GM21515 (cell line): ENCODE data around the gene EMID1.

Experiments used
- ATAC-seq: cut with Tn5 transposase; IDR thresholded peaks from one replicate; pipeline ENCODE4 v1.9.1; 2021; ENCODE audit not compliant: unreplicated experiment

Gene EMID1

DNA sequence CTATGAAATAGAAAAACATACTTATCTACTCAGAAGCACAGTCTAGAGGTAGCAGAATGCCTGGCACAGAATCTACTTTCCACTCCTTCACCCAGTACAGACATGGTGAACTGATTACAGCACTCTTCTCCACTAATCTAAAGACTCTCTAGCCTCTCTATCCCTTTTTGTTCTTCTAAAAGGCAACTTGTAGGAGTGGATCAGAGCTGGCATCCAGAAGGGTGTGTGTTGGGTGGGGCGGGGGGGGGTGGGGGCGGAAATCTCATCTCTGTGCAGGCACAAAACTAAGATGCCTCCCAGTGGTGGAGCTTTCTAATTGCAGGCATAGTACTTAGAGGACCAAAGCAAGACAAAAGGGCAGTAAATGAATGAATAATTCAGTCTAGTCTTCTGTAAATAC, 11.5 kb upstream of the EMID1 start:
- ATAC-seq: no peak

DNA sequence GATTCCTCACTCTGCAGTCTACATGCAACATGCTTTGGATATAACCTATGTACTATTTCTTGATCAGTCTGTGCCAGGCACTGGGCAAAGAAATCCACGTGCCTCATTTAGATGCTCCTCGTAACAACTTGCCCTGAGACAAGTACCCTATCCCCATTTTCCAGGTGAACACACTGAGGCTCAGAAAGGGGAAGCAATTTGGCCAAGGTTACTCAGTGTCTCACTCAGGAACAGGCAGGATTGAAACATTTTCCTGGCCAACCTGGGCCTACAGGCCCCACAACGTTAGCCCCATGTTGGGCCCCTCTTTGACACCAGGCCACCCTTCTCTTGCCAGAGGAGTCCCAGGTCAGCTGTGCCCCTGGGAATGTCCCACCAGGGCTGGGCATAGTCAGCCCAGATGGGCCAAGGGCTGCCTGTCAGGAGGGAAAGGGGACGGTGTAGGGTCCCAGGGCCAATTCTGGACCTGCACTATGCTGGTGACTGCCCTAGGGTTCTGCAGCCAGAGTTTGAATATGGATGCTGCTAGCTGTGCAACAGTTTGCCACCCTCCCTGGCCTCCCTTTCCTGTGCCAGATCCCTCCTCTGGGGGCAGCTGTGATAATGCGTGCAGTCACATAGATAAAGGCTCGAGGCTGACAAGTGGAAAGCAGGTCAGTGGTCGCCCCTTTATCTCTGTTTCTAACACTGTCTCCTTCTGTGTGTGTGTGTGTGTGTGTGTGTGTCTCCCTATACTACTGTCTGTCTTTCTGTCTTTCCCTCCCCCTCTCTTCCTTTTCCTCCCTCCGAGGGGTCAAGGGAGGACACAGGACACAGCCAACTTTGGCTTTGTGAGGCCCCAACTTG, 10.4 kb upstream of the EMID1 start:
- ATAC-seq: no peak

DNA sequence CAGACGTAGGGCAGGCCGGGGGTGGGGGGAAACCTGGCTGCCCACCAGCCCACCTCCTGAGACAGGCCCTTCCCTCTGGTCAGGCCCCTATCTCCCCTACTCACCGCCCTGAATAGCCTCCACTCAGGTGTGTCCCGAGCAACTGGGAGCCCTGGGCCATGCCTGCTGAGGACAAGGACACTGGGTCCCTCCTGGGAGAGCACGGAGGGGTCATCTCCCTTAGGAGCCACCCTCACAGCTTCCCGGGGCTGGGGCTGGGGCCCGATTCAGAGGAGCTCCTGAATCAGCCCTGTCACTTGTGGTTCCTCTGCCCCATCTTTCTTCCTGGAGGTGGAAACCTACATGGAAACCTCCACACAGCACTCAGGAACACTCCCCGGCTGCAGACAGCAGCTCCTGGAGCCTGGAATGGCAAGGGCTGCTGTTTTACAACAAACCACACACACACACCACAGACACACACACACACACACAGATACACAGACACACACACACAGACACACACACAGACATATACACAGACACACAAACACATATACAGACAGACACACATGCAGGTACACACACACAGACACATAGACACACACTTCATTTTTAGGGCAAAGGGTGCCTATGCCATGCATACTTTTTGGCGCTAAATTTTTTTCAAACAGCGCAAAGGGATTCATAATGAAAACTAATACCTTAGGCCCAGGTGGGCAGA, 9.6 kb upstream of the EMID1 start:
- ATAC-seq: no peak

DNA sequence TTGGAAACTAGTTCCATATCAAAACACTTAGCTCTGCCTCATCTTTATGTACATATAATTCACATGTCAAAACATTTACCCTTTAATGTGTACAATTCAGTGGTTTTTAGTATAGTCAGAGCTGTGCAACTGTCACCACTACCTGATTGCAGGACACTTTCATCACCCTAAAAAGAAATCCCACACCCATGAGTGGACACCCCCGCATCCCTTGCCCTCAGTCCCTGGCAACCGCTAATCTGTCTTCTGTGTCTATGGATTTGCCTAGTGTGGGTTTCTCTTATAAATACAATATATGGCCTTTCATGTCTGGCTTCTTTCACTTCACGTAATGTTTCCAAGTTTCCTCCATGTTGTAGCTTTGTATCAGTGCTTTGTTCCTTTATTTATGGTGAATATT, 8.6 kb upstream of the EMID1 start:
- no peak for ATAC-seq

DNA sequence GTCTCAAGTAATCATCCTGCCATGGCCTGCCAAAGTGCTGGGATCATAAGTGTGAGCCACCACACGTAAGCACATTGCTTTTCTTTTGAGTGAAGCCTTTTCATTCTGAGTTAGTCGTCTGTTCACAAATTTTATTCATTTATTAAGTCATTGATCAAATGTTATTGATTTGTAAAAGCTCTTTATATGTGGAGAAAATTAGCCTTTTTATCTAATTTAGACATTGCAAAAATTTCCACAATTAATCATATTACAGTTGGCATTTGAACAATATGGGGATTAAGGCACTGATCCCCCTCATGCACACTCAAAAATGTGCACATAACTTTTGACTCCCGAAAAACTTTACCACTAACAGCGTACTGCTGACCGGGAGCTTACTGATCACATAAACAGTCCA, 7.5 kb upstream of the EMID1 start:
- no peak for ATAC-seq

DNA sequence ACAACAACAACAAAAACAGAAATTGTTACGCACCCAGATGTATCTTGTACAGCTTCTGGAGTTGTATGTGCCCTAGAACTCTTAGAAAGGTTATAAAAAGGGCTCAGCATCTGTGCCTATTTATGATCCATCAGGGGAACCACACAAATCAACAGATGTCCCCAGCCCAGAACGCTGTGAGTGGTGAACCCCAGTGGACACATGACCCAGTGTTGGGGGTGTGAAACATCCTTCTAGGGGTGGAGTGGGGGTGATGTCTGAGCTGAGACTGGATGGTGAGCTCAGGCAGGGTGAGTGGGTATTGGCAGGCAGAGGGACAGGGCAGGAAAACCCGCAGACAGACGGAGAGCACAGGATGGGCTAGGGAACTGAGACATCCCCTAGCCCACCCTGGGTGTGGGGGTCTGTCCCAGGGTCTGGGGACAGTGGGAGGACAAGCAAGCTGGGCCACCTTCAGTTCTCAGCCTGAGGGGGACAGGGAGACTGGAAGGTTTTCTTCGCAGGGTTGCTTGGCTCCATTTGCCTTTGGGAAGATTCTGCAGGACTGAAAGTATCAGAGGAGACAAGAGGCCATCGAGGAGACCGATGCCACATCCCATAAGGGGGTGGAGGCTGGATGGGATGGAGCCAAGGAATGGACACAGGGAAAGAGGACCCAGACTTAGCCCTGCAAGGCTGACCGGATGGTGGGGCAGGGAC, 5.8 kb upstream of the EMID1 start:
- ATAC-seq: no peak

DNA sequence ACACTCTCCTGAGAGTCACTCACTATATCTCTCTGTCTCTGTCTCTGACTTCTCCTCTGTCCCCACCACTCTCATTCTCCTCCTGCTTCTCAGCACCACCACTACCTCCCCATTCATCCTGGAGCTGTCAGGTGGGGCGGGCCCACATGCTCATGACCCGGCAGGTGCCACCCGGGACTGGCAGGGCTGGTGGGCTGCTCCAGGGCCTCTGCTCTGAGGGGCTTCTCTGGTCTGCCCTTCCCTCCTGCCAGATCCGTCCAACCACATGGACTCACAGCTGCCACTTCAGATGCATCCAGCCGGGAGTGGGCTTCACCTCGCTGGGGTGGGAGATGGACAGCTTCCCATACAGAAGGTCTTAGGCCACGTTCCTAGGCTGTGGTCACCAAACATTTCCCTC, 4.8 kb upstream of the EMID1 start:
- no peak for ATAC-seq

DNA sequence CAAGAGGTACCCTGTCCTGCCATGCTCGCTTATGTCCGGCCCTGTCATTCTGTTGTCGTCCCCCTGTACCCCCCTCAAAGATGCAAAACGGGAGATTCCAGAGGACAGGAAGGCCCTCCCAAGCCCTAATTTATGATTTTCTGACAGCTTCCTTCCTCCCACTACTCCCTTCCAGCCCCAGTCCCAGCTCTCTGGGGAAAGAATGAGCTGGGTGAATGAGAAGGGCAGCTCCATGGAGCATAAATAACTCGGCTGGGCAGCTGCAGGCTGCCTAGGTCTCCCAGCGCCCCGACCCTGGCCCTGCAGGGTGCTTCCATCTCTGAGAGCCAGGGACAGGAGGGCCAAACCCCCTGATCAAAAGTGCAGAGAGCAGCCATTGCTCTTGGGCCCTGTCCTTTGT, 3.9 kb upstream of the EMID1 start:
- ATAC-seq: no peak

DNA sequence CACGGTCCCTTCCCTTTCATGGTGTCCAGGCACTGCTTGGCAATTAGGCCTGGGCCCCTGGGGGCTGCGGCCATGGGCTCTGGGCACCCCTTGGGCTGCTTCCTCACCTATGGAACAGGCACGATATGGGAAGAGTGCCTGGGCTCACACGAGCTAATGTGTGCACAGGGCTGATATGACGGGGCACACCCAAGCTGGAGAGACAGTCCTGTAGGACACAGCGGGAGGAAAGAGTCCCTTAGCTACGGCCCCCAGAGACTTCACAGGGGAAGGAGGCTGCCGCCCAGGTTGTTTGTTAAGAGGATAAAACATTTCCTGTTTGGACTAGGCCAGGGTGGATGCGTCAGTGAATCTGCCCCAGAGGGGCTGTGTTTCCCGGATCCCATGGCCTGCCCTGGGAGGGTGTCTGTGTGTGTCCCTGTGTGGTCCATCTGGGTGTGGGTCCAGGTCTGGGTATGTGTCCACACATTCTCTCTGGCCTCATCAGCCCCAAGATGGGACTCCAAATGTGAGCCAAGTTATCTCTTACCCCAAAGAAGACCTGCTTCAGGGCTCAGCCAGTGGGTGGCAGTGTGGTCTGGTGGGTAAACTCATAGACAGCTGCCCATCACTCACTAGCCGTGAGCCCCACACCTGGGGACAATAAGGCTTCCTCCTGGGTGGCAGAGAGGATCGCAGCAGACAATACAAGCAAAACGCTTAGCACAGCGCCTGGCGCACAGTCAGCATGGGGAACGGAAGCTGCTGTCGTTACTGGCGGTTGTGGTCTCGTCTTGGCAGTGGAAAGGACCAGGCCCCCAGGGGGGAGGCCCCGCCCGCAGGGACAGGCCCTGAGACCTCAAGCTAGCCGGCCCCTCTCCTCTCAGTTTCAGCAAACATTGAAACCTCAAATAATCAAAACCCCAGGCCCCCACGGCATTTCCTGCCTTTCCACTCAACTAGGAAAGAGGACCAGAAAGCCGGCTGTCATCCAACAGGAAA, 3.2 kb upstream of the EMID1 start:
- peak; percentile 67 for ATAC-seq

DNA sequence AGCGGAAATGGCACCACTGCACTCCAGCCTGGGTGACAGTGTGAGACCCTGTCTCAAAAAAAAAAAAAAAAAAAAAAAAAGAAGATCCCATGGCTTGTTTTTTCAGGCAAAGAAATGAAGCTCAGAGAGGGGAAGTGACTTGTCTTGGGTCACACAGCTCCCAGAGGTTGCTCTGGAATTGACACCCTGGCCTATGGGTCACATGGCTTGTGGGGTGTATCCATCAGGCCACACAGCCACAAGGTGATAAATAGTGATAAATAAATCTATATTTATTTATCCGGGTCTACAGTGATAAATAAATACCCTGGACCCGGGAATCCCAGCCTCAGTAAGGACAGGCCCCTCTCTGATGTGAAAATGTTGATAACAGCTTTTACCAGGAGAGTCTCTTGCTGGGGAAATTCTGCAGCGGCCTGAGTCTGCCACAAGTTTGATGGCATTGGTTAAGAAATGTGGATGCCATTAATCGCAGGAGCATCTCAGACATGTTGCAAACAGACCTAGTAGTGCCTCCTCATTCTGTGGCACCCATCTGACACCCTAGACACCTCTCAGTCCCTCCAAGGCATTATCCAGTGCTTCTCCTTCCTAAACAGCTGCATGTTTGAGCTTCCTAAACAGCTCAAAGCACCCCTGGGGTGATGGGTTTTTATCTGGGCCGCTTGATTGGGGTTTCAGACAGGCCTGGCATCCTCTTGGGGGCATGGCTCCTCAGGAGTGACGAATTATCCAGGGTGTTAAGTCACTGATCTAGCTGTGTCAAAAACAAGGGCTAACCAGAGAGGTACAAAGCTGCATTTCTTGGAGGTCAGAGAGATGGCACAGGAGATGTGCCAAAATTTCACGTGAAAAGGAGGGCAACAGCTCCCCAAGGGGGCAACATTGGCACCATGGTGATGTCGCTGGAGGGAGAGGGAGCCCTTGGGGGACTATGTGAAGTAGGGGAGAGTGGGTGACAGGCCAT, 1.9 kb upstream of the EMID1 start:
- no peak for ATAC-seq

DNA sequence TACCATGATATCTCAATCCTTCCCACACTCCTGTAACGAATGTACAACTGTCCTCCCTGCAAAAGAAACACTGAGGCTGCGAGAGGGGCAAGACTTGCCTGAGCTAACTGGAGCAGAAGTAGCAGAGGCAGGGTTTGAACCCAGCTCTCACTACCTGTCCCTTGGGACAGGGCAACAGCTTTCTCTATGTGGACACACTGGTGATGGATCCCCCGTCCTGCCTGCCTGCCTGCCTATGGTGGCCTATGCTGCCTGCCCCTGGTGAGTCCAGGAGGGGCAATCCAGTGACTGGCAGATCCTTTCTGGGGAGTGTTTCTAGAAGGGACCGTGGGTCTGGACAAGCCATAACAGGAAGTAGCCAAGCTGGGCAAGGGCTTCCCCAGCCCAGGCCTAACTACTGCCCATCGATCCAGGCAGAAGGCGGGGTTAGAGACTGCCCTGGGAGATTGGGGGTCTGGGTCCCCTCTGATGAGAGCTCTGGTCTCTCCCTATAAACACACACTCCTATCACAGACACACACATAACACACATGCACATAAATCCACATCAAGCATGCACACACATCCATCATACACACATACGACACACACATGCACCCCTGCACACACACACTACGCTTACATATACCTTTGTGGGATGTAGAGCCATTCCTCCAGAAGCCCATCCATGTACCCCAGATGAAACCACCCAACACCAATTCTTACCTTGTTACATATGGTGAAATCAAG, 1.1 kb upstream of the EMID1 start:
- no peak for ATAC-seq

DNA sequence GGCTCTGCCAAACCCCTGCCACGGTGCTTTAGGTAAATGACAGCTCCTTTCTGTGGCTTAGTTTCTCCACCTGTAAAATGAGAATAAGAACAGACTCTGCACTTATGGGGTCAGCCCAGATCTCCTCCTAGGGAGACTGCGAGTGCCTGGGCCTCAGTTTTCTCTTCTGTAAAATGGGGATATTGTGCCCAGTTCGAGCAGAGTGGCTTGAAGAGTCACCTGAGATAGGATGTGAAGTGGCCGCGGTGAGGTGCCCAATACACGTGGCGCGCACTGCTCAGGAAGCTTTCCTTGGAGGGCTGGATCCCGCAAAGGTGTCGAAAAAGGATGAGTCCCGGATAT, 473 bp upstream of the EMID1 start:
- ATAC-seq: no peak

DNA sequence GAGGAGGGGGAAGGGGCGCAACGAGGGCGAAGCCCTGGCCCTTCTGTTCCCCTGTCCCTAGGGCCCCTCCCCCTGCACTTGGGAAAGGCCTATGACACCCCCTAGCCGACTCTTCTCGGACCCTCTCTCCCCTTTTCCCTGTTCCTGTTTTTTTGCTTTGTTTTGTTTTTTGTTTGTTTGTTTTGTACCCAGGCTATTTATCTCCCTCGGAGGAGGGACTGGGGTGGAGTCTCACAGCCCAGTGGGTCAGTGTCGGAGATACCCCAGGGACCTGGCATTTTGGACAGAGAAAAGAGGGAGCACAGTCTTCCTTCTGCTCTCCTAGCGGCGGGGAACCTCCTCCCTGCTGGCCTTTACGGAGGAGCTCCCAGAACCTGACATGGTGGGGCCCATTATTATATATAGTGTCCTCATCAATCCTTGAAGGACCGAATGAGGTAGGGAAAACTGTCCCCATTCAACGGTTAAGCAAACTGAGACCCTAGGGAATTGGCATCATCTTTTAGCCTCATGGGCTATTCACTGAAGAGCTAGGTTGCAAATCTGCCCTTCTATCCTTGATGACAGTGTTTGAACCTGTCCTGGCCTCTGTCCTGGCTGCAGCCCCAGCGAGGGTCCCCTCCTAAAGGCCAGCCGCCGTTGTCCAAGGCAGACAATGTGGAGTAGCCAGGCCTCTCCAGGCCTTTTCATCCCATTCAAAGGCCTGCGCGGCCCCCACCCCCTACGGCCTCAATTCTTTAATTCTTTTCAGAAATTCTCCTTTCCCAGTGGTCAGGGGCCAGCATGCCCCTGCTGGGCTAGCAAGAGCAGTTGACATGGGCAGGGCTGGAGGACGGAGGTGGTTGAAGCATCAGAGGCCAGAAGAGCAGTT, 911 bp downstream of the EMID1 start:
- no peak for ATAC-seq

DNA sequence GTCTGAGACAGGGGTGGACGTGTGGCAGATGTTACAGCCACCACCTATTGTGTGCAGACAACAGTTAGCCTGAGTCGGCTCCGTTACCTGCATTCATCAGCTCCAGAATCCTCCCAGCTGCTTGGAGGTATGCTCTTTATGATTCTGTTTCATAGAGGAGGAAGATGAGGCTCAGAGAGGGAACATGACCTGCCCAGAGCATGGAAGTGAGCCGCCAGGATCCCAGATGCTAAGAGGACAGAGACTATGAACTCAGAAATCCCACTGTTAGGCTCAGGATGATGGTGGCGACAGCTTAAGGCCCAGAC, 1.5 kb downstream of the EMID1 start:
- no peak for ATAC-seq

DNA sequence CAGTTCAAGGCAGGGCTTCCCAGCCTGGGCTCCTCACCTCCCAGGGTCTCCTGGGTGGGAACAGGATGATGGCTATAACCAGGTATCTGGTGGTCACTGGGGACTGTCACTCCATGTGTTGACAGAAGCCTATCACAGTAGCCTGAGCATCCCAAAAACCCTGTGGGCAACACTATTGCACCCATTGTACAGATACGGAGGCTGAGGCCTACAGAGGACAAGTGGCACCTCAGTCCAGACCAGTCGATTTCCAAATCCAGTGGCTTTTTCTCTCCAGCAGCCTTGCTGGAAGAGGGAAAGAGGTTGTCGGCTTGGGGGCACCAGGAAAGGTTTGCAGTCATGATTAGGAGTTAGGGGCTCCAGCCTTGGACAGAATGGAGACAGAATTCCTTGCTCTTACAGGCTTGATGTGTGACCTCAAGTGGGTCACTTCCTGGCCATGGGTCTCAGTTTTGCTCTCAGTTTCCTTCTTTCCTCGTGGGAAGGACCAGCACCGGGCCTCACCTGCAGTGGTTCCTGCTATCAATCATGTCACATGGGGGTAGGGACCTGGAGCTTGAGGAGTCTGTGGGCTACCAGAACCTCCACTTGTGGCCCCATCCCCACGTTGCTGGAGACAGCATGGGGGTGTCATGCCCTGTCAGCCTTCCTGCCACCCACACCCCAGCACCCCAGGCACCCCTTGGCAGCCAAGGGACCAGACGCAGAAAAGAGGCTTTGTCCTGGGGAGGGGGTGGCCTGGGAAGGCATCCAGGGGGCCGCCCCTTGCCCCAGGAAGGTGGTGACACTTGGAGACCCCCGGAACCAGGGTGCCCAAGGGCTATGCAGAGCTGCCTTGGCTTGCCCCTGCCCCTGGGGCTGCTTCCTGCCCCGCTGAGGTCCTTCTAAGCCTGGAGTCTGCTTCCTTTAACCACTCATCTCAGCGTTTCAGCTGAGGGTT, 2.1 kb downstream of the EMID1 start:
- ATAC-seq: no peak

DNA sequence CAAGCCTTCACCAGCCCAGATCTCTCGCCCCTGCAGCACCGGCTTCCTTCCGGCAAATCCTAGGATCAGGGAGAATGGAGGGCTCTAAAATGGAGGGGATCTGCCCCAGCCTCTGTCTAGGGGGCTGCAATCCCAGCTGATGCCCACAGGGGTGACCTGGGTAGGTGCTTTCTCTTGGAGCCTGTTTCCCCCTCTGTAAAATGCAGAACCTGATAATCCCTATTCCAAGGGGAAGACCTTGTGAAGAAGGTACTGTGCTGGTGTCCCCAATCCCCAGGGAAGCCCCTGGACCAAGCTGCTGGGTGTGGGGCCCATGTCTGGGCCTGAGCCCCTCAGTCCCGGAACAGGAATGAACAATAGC, 2.8 kb downstream of the EMID1 start:
- ATAC-seq: no peak

DNA sequence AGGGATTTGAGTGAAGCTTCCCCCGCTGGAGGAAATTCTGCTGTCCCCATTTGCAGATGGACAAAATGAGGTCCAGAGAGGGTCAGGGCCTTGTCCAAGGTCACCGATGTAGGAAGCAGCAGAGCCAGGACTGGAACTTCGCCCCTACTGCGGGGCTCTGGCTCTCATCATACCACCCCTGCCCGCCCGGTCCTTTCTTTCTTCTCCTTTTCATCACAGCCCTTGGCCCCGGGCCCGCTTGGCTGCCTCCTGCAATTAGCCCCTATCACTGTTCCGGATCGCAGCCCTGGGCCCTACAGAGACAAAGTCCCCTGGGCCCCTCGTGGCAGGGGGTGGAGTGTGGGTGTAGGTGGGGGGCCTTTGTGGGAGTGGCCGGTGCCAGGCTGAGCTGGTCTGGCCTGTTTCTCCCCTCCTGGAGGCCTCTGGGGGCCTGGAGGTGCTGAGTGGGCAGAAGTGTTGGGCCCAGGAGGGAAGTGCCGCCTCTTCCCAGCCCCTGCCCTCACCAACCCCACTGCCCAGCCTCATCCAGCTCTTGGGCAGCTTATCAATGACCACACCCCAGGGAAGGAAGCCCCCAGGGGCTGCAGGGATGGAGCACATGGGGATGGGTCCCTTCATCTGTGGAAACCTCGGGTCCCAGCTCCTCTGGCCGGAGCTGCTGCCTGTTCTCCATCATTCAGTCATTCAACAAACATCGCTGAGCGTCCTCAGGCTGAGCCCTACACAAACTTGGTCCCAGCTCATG, 3.4 kb downstream of the EMID1 start:
- no peak for ATAC-seq
